ENCODE results near the gene IFI27L2.

DNA sequence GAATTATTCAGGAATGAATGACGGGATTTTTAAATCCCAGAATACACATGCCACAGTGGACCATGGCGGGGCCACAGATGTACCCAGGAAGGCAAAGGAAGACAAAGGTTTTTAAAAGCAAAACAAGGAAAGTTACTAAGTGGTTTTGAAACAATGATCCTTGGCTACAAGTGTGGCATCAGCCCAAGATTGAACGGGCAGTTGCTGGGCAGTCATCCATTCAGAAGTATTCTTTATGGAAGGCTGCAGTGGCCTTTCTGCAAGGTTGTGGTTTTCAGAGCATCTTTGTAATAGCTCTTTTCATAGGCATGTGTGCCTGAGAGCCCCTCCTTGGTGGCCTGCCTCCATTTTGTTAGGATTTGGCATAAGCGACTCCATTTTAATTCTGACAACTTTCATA, 32.3 kb downstream of the IFI27L2 start:
- TF ChIP-seq, protein P1, sequence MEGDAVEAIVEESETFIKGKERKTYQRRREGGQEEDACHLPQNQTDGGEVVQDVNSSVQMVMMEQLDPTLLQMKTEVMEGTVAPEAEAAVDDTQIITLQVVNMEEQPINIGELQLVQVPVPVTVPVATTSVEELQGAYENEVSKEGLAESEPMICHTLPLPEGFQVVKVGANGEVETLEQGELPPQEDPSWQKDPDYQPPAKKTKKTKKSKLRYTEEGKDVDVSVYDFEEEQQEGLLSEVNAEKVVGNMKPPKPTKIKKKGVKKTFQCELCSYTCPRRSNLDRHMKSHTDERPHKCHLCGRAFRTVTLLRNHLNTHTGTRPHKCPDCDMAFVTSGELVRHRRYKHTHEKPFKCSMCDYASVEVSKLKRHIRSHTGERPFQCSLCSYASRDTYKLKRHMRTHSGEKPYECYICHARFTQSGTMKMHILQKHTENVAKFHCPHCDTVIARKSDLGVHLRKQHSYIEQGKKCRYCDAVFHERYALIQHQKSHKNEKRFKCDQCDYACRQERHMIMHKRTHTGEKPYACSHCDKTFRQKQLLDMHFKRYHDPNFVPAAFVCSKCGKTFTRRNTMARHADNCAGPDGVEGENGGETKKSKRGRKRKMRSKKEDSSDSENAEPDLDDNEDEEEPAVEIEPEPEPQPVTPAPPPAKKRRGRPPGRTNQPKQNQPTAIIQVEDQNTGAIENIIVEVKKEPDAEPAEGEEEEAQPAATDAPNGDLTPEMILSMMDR (IDR thresholded peaks at IDR 0.05): no peak
- TF ChIP-seq POLR2A (IDR thresholded peaks at IDR 0.05): no peak
